ENCODE measurements around the gene MOB2. TPM values are rescaled to one million over a fixed set of nuclear protein-coding genes. Genes with fewer than 3 reads are reported as not detected.

MOB2 gene
- total RNA-seq, 1 donor from 2014 or later, result 23.5 TPM

GRCh38 chr11:1450949-1451710 lies 35.4 kb downstream of the MOB2 start:
- no peak for DNase-seq
- H3K9me3 Mint-ChIP-seq, result no peaks in the 10 kb centered on the region
- H3K4me3 Mint-ChIP-seq, result no peak overlapping the region
- H3K27ac Mint-ChIP-seq, result no peak overlapping the region
- H3K4me1 Mint-ChIP-seq, result no peaks in the 10 kb centered on the region
- no peaks in the 10 kb centered on the region for H3K27me3 Mint-ChIP-seq
- intact Hi-C loops (cut with micrococcal nuclease), result no loop called here
- H3K36me3 Mint-ChIP-seq (ENCODE audit: low read depth), result no peaks in the 10 kb centered on the region

GRCh38 chr11:1450344-1450875 lies 36.2 kb downstream of the MOB2 start:
- Mint-ChIP-seq H3K9me3 (no peaks in the 10 kb centered on the region), H3K27me3 (no peaks in the 10 kb centered on the region), H3K4me3 (no peak overlapping the region), H3K27ac (no peak overlapping the region), H3K4me1 (no peaks in the 10 kb centered on the region), H3K36me3 (ENCODE audit: low read depth) (no peaks in the 10 kb centered on the region)
- intact Hi-C loops (cut with micrococcal nuclease), result no loop called here
- no peak for DNase-seq

- Mint-ChIP-seq H3K27me3 (no peaks in the 10 kb centered on the region), H3K27ac (no peak overlapping the region), H3K36me3 (ENCODE audit: low read depth) (no peaks in the 10 kb centered on the region), H3K4me3 (no peak overlapping the region), H3K9me3 (no peaks in the 10 kb centered on the region), H3K4me1 (no peaks in the 10 kb centered on the region)
- intact Hi-C loops (cut with micrococcal nuclease), result no loop called here
- DNase-seq, result no peak
Observed at GRCh38 chr11:1449490-1450243, 36.9 kb downstream of the MOB2 start.

- Mint-ChIP-seq H3K36me3 (ENCODE audit: low read depth) (no peaks in the 10 kb centered on the region), H3K4me3 (no peak overlapping the region), H3K27ac (no peak overlapping the region), H3K4me1 (no peaks in the 10 kb centered on the region), H3K27me3 (no peaks in the 10 kb centered on the region), H3K9me3 (no peaks in the 10 kb centered on the region)
- intact Hi-C loops (cut with micrococcal nuclease), result no loop called here
- DNase-seq, result no peak
Observed at GRCh38 chr11:1448882-1449281, 37.7 kb downstream of the MOB2 start.

- no peak overlapping the region for H3K4me3 Mint-ChIP-seq
- no peaks in the 10 kb centered on the region for H3K9me3 Mint-ChIP-seq
- intact Hi-C loops (cut with micrococcal nuclease), result no loop called here
- H3K27me3 Mint-ChIP-seq, result no peaks in the 10 kb centered on the region
- DNase-seq, result no peak
- no peaks in the 10 kb centered on the region for H3K36me3 Mint-ChIP-seq (ENCODE audit: low read depth)
- H3K4me1 Mint-ChIP-seq, result no peaks in the 10 kb centered on the region
- H3K27ac Mint-ChIP-seq, result no peak overlapping the region
Observed at GRCh38 chr11:1447845-1448825, 38.4 kb downstream of the MOB2 start.

GRCh38 chr11:1446623-1447022 lies 40.0 kb downstream of the MOB2 start:
- intact Hi-C loops (cut with micrococcal nuclease), result no loop called here
- no peaks in the 10 kb centered on the region for H3K4me1 Mint-ChIP-seq
- H3K4me3 Mint-ChIP-seq, result no peak overlapping the region
- H3K27me3 Mint-ChIP-seq, result no peaks in the 10 kb centered on the region
- no peak overlapping the region for H3K27ac Mint-ChIP-seq
- DNase-seq, result no peak
- H3K36me3 Mint-ChIP-seq (ENCODE audit: low read depth), result no peaks in the 10 kb centered on the region
- no peaks in the 10 kb centered on the region for H3K9me3 Mint-ChIP-seq

GRCh38 chr11:1445741-1446445 lies 40.7 kb downstream of the MOB2 start:
- H3K27me3 Mint-ChIP-seq, result no peaks in the 10 kb centered on the region

GRCh38 chr11:1444823-1445422 lies 41.7 kb downstream of the MOB2 start:
- Mint-ChIP-seq H3K4me3 (no peak overlapping the region), H3K9me3 (no peaks in the 10 kb centered on the region), H3K4me1 (no peaks in the 10 kb centered on the region), H3K36me3 (ENCODE audit: low read depth) (no peaks in the 10 kb centered on the region), H3K27ac (no peak overlapping the region), H3K27me3 (no peaks in the 10 kb centered on the region)
- intact Hi-C loops (cut with micrococcal nuclease), result no loop called here
- no peak for DNase-seq

More at GRCh38 chr11:1445741-1446445, 40.7 kb downstream of the MOB2 start:
- Mint-ChIP-seq H3K27ac (no peak overlapping the region), H3K4me1 (no peaks in the 10 kb centered on the region), H3K9me3 (no peaks in the 10 kb centered on the region), H3K36me3 (ENCODE audit: low read depth) (no peaks in the 10 kb centered on the region), H3K4me3 (no peak overlapping the region)
- intact Hi-C loops (cut with micrococcal nuclease), result no loop called here
- DNase-seq, result no peak

GRCh38 chr11:1444321-1444720 lies 42.3 kb downstream of the MOB2 start:
- intact Hi-C loops (cut with micrococcal nuclease), result no loop called here
- no peak for DNase-seq
- Mint-ChIP-seq H3K9me3 (no peaks in the 10 kb centered on the region), H3K27ac (no peak overlapping the region), H3K27me3 (no peaks in the 10 kb centered on the region), H3K4me1 (no peaks in the 10 kb centered on the region), H3K36me3 (ENCODE audit: low read depth) (no peaks in the 10 kb centered on the region), H3K4me3 (no peak overlapping the region)

GRCh38 chr11:1443737-1444136 lies 42.8 kb downstream of the MOB2 start:
- H3K27ac Mint-ChIP-seq, result no peak overlapping the region
- intact Hi-C loops (cut with micrococcal nuclease), result no loop called here
- no peaks in the 10 kb centered on the region for H3K36me3 Mint-ChIP-seq (ENCODE audit: low read depth)
- no peaks in the 10 kb centered on the region for H3K9me3 Mint-ChIP-seq
- no peaks in the 10 kb centered on the region for H3K4me1 Mint-ChIP-seq
- no peak overlapping the region for H3K4me3 Mint-ChIP-seq
- no peak for DNase-seq
- no peaks in the 10 kb centered on the region for H3K27me3 Mint-ChIP-seq

GRCh38 chr11:1442807-1443366 lies 43.7 kb downstream of the MOB2 start:
- H3K27ac Mint-ChIP-seq, result no peak overlapping the region

GRCh38 chr11:1442163-1442562 lies 44.4 kb downstream of the MOB2 start:
- no peaks in the 10 kb centered on the region for H3K27me3 Mint-ChIP-seq

More at GRCh38 chr11:1442807-1443366, 43.7 kb downstream of the MOB2 start:
- no peaks in the 10 kb centered on the region for H3K36me3 Mint-ChIP-seq (ENCODE audit: low read depth)
- no peak for DNase-seq
- H3K4me1 Mint-ChIP-seq, result no peaks in the 10 kb centered on the region
- no peaks in the 10 kb centered on the region for H3K9me3 Mint-ChIP-seq
- no peak overlapping the region for H3K4me3 Mint-ChIP-seq
- H3K27me3 Mint-ChIP-seq, result no peaks in the 10 kb centered on the region
- intact Hi-C loops (cut with micrococcal nuclease), result no loop called here

More at GRCh38 chr11:1442163-1442562, 44.4 kb downstream of the MOB2 start:
- DNase-seq, result no peak
- Mint-ChIP-seq H3K9me3 (no peaks in the 10 kb centered on the region), H3K4me1 (no peaks in the 10 kb centered on the region), H3K27ac (no peak overlapping the region), H3K4me3 (no peak overlapping the region), H3K36me3 (ENCODE audit: low read depth) (no peaks in the 10 kb centered on the region)
- intact Hi-C loops (cut with micrococcal nuclease), result no loop called here

All from activated CD4-positive, alpha-beta T cell treated with anti-CD3 and anti-CD28 coated beads, Interleukin-2, amount 10 ng/mL, durations not matched to agents 24 days and 14 days (primary cell).